A549 (cell line): ENCODE results near the gene GC. TPM values are rescaled to one million over a fixed set of nuclear protein-coding genes. Genes with fewer than 3 reads are reported as not detected.

Source experiments
- ATAC-seq, 2 experiments: fragments of 200-7000 bp in 1 of 2; fragments of >200 bp in 1 of 2; cut with Nextera tagmentation in 1 of 2; cut with Tn5 transposase in 1 of 2; 3 replicates each; pipeline versions ENCODE4 v1.8.0 to v1.9.1; 2018 to 2020; ENCODE audit warnings: mild to moderate bottlenecking in 1 of 2, moderate library complexity in 1 of 2
- CTCF ChIA-PET: fragments of 300-600 bp; sonication (Branson Sonifier 250); formaldehyde crosslinking; extraction: SDS; loops from one replicate; lab custom pipeline; 2021; ENCODE audit warnings: antibody characterized with exemption, inconsistent platforms; lab: Yijun Ruan, JAX
- POLR2A ChIA-PET: fragments of 350-600 bp; formaldehyde crosslinking; extraction: SDS; loops from one replicate; lab custom pipeline; 2021; ENCODE audit warnings: antibody characterized with exemption, inconsistent platforms; lab: Yijun Ruan, JAX
- DNase-seq, 2 experiments: peaks; one replicate each; pipeline versions ENCODE4 v3.0.0 to v3.0.0-alpha.2; 2011 to 2016; ENCODE audit warnings: low read depth in 1 of 2, low spot score in 1 of 2
- FAIRE-seq: peaks from 2 replicates; lab custom pipeline; 2011; peaks lifted over from hg19 to GRCh38; lab: Jason Lieb, UNC
- H3K27ac ChIP-seq, 2 experiments: fragments of >200 bp; sonication (Bioruptor Twin); formaldehyde crosslinking; 3 replicates each; pipeline ENCODE4 v1.5.1; 2016 to 2017
- H3K4me1 ChIP-seq: fragments of >200 bp; sonication (Bioruptor Twin); formaldehyde crosslinking; 3 replicates; pipeline ENCODE4 v1.6.1; 2016
- H3K4me2 ChIP-seq: fragments of >200 bp; sonication (Bioruptor Twin); formaldehyde crosslinking; 3 replicates; pipeline ENCODE4 v1.6.1; 2016
- H3K4me3 ChIP-seq: fragments of >200 bp; sonication (Bioruptor Twin); formaldehyde crosslinking; 3 replicates; pipeline ENCODE4 v1.5.1; 2016
- H3K9me3 ChIP-seq: fragments of >200 bp; sonication (Bioruptor Twin); formaldehyde crosslinking; 3 replicates; pipeline ENCODE4 v1.6.1; 2016
- ATOH8 ChIP-seq: fragments of 250-450 bp; sonication (Bioruptor Pico); IDR thresholded peaks from 2 replicates; pipeline ENCODE4 v1.5.0; 2020; ENCODE audit warnings: low read depth, mild to moderate bottlenecking, moderate library complexity
- CBX8 ChIP-seq: fragments of 200-600 bp; sonication (generic); IDR thresholded peaks from 2 replicates; pipeline ENCODE4 v1.6.1; 2016
- EHF ChIP-seq: fragments of 250-450 bp; sonication (Bioruptor Pico); IDR thresholded peaks from 2 replicates; pipeline ENCODE4 v1.5.0; 2020; ENCODE audit warnings: mild to moderate bottlenecking
- EP300 ChIP-seq, 2 experiments: fragments of >200 bp; sonication (Bioruptor Twin); formaldehyde crosslinking; IDR thresholded peaks; 2 replicates in 1 of 2; 3 replicates in 1 of 2; pipeline ENCODE4 v1.6.1; 2016 to 2017
- FOSB ChIP-seq: fragments of 250-450 bp; sonication (Bioruptor Pico); IDR thresholded peaks from 2 replicates; pipeline ENCODE4 v1.5.0; 2020; ENCODE audit warnings: mild to moderate bottlenecking, moderate library complexity
- FOSL2 ChIP-seq, 2 experiments: fragments of 450-650 bp in 1 of 2; fragments of >200 bp in 1 of 2; sonication (Bioruptor Twin) in 1 of 2; formaldehyde crosslinking; IDR thresholded peaks; 2 replicates each; pipeline versions ENCODE4 v1.5.0 to v1.6.1; 2016 to 2020; ENCODE audit warnings: mild to moderate bottlenecking in 1 of 2, moderate library complexity in 1 of 2
- GATA3 ChIP-seq: IDR thresholded peaks from 2 replicates; pipeline ENCODE4 v1.6.1; 2012; ENCODE audit warnings: borderline replicate concordance
- HDAC2 ChIP-seq: fragments of 200-600 bp; sonication (generic); IDR thresholded peaks from 2 replicates; pipeline ENCODE4 v1.6.1; 2016
- HOXB13 ChIP-seq: fragments of 250-450 bp; sonication (Bioruptor Pico); IDR thresholded peaks from 2 replicates; pipeline ENCODE4 v1.5.0; 2020; ENCODE audit warnings: low read depth, mild to moderate bottlenecking, moderate library complexity
- HOXB5 ChIP-seq: fragments of 250-450 bp; sonication (Bioruptor Pico); IDR thresholded peaks from 2 replicates; pipeline ENCODE4 v1.5.0; 2020; ENCODE audit warnings: mild to moderate bottlenecking, moderate library complexity
- MAX ChIP-seq: IDR thresholded peaks from 2 replicates; pipeline ENCODE4 v1.6.1; 2012
- NPAS2 ChIP-seq: fragments of 250-450 bp; sonication (Bioruptor Pico); IDR thresholded peaks from 2 replicates; pipeline ENCODE4 v1.8.0; 2022; ENCODE audit warnings: mild to moderate bottlenecking, moderate library complexity, borderline replicate concordance
- PHF8 ChIP-seq: fragments of 200-600 bp; sonication (generic); IDR thresholded peaks from 2 replicates; pipeline ENCODE4 v1.6.1; 2016; ENCODE audit warnings: low read depth, mild to moderate bottlenecking, antibody characterized with exemption, moderate library complexity, borderline replicate concordance
- POLR2A ChIP-seq: IDR thresholded peaks from 2 replicates; pipeline ENCODE4 v1.6.1; 2012; ENCODE audit warnings: mild to moderate bottlenecking, low read length
- RAD21 ChIP-seq, 2 experiments: fragments of >200 bp in 1 of 2; sonication (Bioruptor Twin) in 1 of 2; formaldehyde crosslinking in 1 of 2; IDR thresholded peaks in 1 of 2; conservative IDR thresholded peaks in 1 of 2; 2 replicates in 1 of 2; 3 replicates in 1 of 2; pipeline ENCODE4 v1.6.1; 2012 to 2018; ENCODE audit warnings: inconsistent platforms in 1 of 2
- RNF2 ChIP-seq: fragments of 200-600 bp; sonication (generic); IDR thresholded peaks from 2 replicates; pipeline ENCODE4 v1.6.1; 2016; ENCODE audit warnings: low read depth, mild to moderate bottlenecking, antibody characterized with exemption, moderate library complexity, borderline replicate concordance
- TP53 ChIP-seq: fragments of 250-450 bp; sonication (Bioruptor Pico); IDR thresholded peaks from 2 replicates; pipeline ENCODE4 v1.5.0; 2021; ENCODE audit warnings: mild to moderate bottlenecking, moderate library complexity
- ZSCAN20 ChIP-seq: fragments of 250-450 bp; sonication (Bioruptor Pico); IDR thresholded peaks from 2 replicates; pipeline ENCODE4 v1.8.0; 2022; ENCODE audit warnings: mild to moderate bottlenecking, moderate library complexity
- WGBS: methylation state at CpG from one replicate; pipeline ENCODE4 v1.1.6; 2017; ENCODE audit errors: missing lambda C conversion rate; 5-methylcytosine and 5-hydroxymethylcytosine counted together
- polyA plus RNA-seq, 4 experiments: library from polyadenylated mRNA; depleted of rRNA in 3 of 4; stranded (reverse); fragments of >200 nt; fragmentation: RNase III in 1 of 4; extraction: RNeasy Plus Mini Kit Qiagen cat#74134 plus additional on column Dnase treatment in 1 of 4; gene quantifications; 2 replicates in 3 of 4; 3 replicates in 1 of 4; pipeline ENCODE4 v1.2.3, GENCODE V29; 2011 to 2017
- TF ChIP-seq, protein P1 (sequence below): fragments of 250-450 bp; sonication (Bioruptor Pico); IDR thresholded peaks from 2 replicates; pipeline ENCODE4 v1.5.0; 2021; ENCODE audit warnings: mild to moderate bottlenecking, moderate library complexity, borderline replicate concordance

Gene GC
- polyA plus RNA-seq, 2 of the 4 experiments (the other 2 are of a cell fraction) = not detected

DNA sequence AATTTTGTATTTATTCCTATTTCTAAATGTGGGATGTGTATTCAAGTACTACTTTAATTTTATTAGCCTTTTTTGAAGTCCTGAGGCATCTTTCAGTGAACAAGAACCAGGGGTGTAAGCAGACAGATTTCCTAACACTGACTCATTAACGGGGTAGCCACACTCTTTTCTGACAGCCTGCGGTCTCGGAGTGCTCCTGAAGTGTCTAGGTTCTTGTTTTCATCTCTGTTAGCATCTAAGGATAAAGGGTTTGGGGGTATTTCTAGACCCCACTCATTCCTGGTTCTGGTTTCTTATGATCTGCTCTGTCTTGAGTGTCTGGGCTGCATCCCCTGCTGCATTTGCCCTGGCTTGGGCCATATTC, 71.9 kb downstream of the GC start:
- Histone ChIP-seq H3K27ac (no peak overlapping the region), H3K4me1 (0 out of 3 replicates have a peak, but pooled peaks cover 6% of the 10 kb centered on the region), H3K4me2 (no peak overlapping the region)
- ChIA-PET CTCF (interaction anchor here (0.6 to 4.2 kb wide), 8 partner anchors 441 to 1111 kb away, joined by 3 to 15 read pairs (median 4); no protein-coding TSS in a partner anchor), POLR2A (no interaction called here)
- TF ChIP-seq HOXB13 (CRISPR knock-in tag) = no peak
- TF ChIP-seq PHF8 = no peak
- TF ChIP-seq, protein P1, sequence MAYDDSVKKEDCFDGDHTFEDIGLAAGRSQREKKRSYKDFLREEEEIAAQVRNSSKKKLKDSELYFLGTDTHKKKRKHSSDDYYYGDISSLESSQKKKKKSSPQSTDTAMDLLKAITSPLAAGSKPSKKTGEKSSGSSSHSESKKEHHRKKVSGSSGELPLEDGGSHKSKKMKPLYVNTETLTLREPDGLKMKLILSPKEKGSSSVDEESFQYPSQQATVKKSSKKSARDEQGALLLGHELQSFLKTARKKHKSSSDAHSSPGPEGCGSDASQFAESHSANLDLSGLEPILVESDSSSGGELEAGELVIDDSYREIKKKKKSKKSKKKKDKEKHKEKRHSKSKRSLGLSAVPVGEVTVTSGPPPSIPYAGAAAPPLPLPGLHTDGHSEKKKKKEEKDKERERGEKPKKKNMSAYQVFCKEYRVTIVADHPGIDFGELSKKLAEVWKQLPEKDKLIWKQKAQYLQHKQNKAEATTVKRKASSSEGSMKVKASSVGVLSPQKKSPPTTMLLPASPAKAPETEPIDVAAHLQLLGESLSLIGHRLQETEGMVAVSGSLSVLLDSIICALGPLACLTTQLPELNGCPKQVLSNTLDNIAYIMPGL (CRISPR knock-in tag) = no peak
- TF ChIP-seq FOSL2 (IDR thresholded peaks at IDR 0.05) = no peak
- TF ChIP-seq FOSL2 (CRISPR knock-in tag; IDR thresholded peaks at IDR 0.05) = no peak
- no peak for TF ChIP-seq RNF2
- no peak for TF ChIP-seq MAX
- no peak for TF ChIP-seq TP53 (CRISPR knock-in tag)
- no peak for TF ChIP-seq ATOH8 (CRISPR knock-in tag)
- TF ChIP-seq EHF (CRISPR knock-in tag) = no peak
- TF ChIP-seq RAD21 (conservative IDR thresholded peaks at IDR 0.05 in 1 of 2, IDR thresholded peaks at IDR 0.05 in 1 of 2) = no peak
- no peak for TF ChIP-seq EP300 (IDR thresholded peaks at IDR 0.05)
- no peak for TF ChIP-seq HDAC2
- no peak for TF ChIP-seq ZSCAN20 (CRISPR knock-in tag)
- TF ChIP-seq HOXB5 = no peak
- TF ChIP-seq POLR2A = no peak
- TF ChIP-seq, all 56 proteins: peak for 0
- DNase-seq (no peak), FAIRE-seq (no peak), ATAC-seq (no peak)
- Histone ChIP-seq H3K9me3 (no peaks in the 10 kb centered on the region), H3K4me3 (no peak overlapping the region)
- WGBS = 84% methylated on average over 3 of the region's 3 CpGs

DNA sequence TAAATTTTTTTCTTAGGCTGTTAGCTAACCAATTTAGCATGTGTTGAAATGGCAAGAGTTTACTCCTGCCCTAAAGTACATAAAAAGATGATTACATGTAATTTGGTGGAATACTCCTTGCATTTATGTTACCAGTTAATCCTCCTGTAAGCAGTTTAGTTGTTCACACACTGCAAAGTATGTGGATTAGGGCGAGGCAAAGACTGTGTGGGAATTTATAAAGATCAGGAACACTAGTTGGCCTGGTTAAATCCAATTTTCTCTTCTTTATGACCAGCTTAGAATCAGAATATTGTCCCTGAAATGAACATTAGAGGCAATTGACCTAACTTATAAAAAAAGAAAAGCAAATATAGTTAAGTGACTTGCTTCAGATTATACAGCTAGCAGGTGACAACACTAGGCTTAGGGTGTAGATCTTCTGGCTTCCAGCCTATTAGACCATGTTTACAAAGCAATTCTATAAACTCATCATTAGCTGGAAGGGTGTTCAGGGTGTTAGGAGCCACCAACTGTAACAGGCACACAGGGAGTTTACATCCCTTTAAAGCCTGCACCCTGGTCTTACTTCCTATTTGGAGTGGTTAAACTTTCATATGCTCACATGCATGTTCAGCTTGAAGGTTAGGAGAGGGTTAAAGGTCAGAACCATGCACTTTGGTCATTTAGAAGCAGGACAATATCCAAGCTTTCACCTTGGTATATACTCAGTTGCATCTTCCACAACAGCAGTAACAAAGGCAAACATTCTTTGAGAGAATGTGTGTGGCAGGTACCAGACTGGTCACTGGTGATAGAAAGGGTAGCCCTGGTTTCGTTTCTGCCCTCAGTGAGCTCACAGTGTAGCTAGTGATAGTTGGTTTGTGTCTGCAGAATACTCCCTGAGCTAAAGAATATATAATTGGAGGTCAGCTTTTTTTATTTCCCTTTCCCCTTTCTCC, 72.6 kb downstream of the GC start:
- Histone ChIP-seq H3K4me3 (no peak overlapping the region), H3K27ac (no peak overlapping the region), H3K4me2 (no peak overlapping the region), H3K9me3 (no peaks in the 10 kb centered on the region), H3K4me1 (0 out of 3 replicates have a peak, but pooled peaks cover 6% of the 10 kb centered on the region)
- FAIRE-seq = no peak
- POLR2A ChIA-PET = no interaction called here
- 33% methylated on average over 2 of the region's 2 CpGs for WGBS
- no peak for DNase-seq
- CTCF ChIA-PET = interaction anchor here (0.5 to 4.2 kb wide), 10 partner anchors 440 to 1110 kb away, joined by 3 to 15 read pairs (median 4); no protein-coding TSS in a partner anchor
- no peak for TF ChIP-seq MAX
- TF ChIP-seq POLR2A = no peak
- no peak for TF ChIP-seq CBX8
- TF ChIP-seq FOSB (CRISPR knock-in tag) = no peak
- TF ChIP-seq GATA3 = no peak
- TF ChIP-seq NPAS2 (CRISPR knock-in tag) = no peak
- no peak for ATAC-seq
